K562 (cell line): ENCODE measurements around the gene ARHGAP24.

ENCODE experiments used
- CREB1 ChIP-seq, 2 experiments: sonication (generic) in 1 of 2; formaldehyde crosslinking in 1 of 2; IDR thresholded peaks; 2 replicates each; pipeline versions ENCODE4 v1.6.1 to v1.8.0; 2012 to 2022; ENCODE audit warnings: inconsistent platforms in 1 of 2, mild to moderate bottlenecking in 1 of 2, missing genetic modification reagents in 1 of 2, moderate library complexity in 1 of 2
- HLTF ChIP-seq: fragments of 450-650 bp; IDR thresholded peaks from 2 replicates; pipeline ENCODE4 v1.6.1; 2016
- SP1 ChIP-seq: sonication (generic); formaldehyde crosslinking; IDR thresholded peaks from 2 replicates; pipeline ENCODE4 v1.8.1; 2022; ENCODE audit warnings: mild to moderate bottlenecking, missing genetic modification reagents
- ZNF41 ChIP-seq: fragments of 250-450 bp; sonication (Bioruptor Pico); conservative IDR thresholded peaks from 2 replicates; pipeline ENCODE4 v1.4.0; 2020; ENCODE audit warnings: mild to moderate bottlenecking

DNA sequence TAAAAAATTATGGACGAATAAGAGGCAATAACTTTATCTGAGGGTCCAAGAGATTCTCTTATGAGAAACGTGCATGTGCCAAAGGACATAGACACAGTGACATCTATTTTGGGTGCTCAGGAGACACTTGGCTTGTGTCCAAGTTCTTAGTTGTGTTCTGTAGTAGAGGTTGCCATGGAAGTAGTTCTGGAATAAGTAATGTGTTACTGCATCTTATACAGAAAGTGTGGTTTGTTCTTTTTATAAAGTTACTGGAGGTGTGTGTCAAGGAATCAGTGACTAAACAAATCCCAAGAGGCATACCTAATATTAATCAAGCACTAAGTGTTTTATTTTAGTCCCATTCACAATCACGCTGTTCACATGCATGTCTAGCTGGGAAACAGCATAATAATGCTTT, 305.7 kb downstream of the ARHGAP24 start:
- TF ChIP-seq SP1 (CRISPR knock-in tag), result no peak
- no peak for TF ChIP-seq CREB1 (IDR thresholded peaks at IDR 0.05)
- no peak for TF ChIP-seq CREB1 (CRISPR knock-in tag; IDR thresholded peaks at IDR 0.05)
- no peak for TF ChIP-seq ZNF41 (CRISPR knock-in tag)
- TF ChIP-seq HLTF, result no peak
